Subcutaneous abdominal adipose tissue (tissue), 5 donors: ENCODE results near the gene SCYGR3.

Source experiments
- H3K27ac ChIP-seq: one replicate; pipeline ENCODE4 v1.7.0; 2013; ENCODE audit warnings: low read depth, mild to moderate bottlenecking, inconsistent platforms, low read length, moderate library complexity
- H3K27me3 ChIP-seq, 5 donors: one replicate each; pipeline ENCODE4 v1.7.0; 2013; ENCODE audit warnings: low read length in 5 of 5, inconsistent platforms in 1 of 5; ENCODE audit not compliant: control insufficient read depth in 5 of 5, insufficient read depth in 4 of 5
- H3K36me3 ChIP-seq, 5 donors: one replicate each; pipeline ENCODE4 v1.7.0; 2013; ENCODE audit warnings: low read length in 5 of 5; ENCODE audit not compliant: control insufficient read depth in 5 of 5, insufficient read depth in 5 of 5
- H3K4me1 ChIP-seq, 5 donors: one replicate each; pipeline ENCODE4 v1.7.0; 2013; ENCODE audit warnings: low read length in 5 of 5, mild to moderate bottlenecking in 3 of 5, moderate library complexity in 1 of 5; ENCODE audit not compliant: control insufficient read depth in 5 of 5, insufficient read depth in 5 of 5
- H3K4me3 ChIP-seq, 5 donors: one replicate each; pipeline ENCODE4 v1.7.0; 2013; ENCODE audit warnings: low read length in 5 of 5, low read depth in 1 of 5
- H3K9ac ChIP-seq, 5 donors: one replicate each; pipeline ENCODE4 v1.7.0; 2013; ENCODE audit warnings: low read length in 5 of 5, mild to moderate bottlenecking in 4 of 5, moderate library complexity in 3 of 5
- H3K9me3 ChIP-seq, 5 donors: one replicate each; pipeline ENCODE4 v1.7.0; 2013; ENCODE audit warnings: low read length in 5 of 5; ENCODE audit not compliant: control insufficient read depth in 5 of 5
- donor health status: healthy.
- donor health status: healthy.
- donor health status: healthy.
- donor health status: healthy.
- donor health status: healthy.

Gene SCYGR3

GRCh38 chr2:227570615-227571014 lies 44.0 kb downstream of the SCYGR3 start:
- Histone ChIP-seq H3K9ac (no peak overlapping the region), H3K36me3 (peaks cover 0 to 5% (median 3%) of the 10 kb centered on the region in 5 donors), H3K4me3 (no peak overlapping the region), H3K27me3 (no peaks in the 10 kb centered on the region), H3K9me3 (no peaks in the 10 kb centered on the region), H3K4me1 (peaks cover 0 to 2% (median 0%) of the 10 kb centered on the region in 5 donors), H3K27ac (no peak overlapping the region)

GRCh38 chr2:227568852-227569169 lies 45.8 kb downstream of the SCYGR3 start:
- peaks cover 0 to 2% (median 0%) of the 10 kb centered on the region in 5 donors for H3K4me1 ChIP-seq
- H3K9ac ChIP-seq, result no peak overlapping the region
- H3K27me3 ChIP-seq, result no peaks in the 10 kb centered on the region
- no peak overlapping the region for H3K4me3 ChIP-seq
- peaks cover 0 to 12% (median 5%) of the 10 kb centered on the region in 5 donors for H3K36me3 ChIP-seq
- no peak overlapping the region for H3K27ac ChIP-seq
- H3K9me3 ChIP-seq, result no peaks in the 10 kb centered on the region

GRCh38 chr2:227566012-227566411 lies 48.6 kb downstream of the SCYGR3 start:
- Histone ChIP-seq H3K27ac (no peak overlapping the region), H3K9me3 (no peaks in the 10 kb centered on the region), H3K36me3 (peaks cover 0 to 12% (median 5%) of the 10 kb centered on the region in 5 donors), H3K4me1 (peaks cover 0 to 3% (median 0%) of the 10 kb centered on the region in 5 donors), H3K4me3 (no peak overlapping the region), H3K27me3 (no peaks in the 10 kb centered on the region), H3K9ac (no peak overlapping the region)

- peaks cover 0 to 12% (median 5%) of the 10 kb centered on the region in 5 donors for H3K36me3 ChIP-seq
- H3K4me1 ChIP-seq, result peaks cover 0 to 5% (median 0%) of the 10 kb centered on the region in 5 donors
- H3K27ac ChIP-seq, result no peak overlapping the region
- H3K27me3 ChIP-seq, result no peaks in the 10 kb centered on the region
- no peaks in the 10 kb centered on the region for H3K9me3 ChIP-seq
- no peak overlapping the region for H3K4me3 ChIP-seq
- H3K9ac ChIP-seq, result no peak overlapping the region
Measured at GRCh38 chr2:227565080-227565479, 49.6 kb downstream of the SCYGR3 start.
